Measurements from ENCODE around the gene OGFR.

Gene OGFR

GRCh38 chr20:62825333-62825985 is 20.8 kb downstream of the OGFR start:
- no peak for DNase-seq (ENCODE audit: low spot score)

GRCh38 chr20:62825986-62826645 is 21.5 kb downstream of the OGFR start:
- no peak for DNase-seq (ENCODE audit: low spot score)

GRCh38 chr20:62826646-62827310 is 22.1 kb downstream of the OGFR start:
- no peak for DNase-seq (ENCODE audit: low spot score)

- no peak for DNase-seq (ENCODE audit: low spot score)
These were observed 22.8 kb downstream of the OGFR start for GRCh38 chr20:62827311-62828038.

GRCh38 chr20:62828051-62828450 is 23.4 kb downstream of the OGFR start:
- no peak for DNase-seq (ENCODE audit: low spot score)

GRCh38 chr20:62828511-62829230 is 24.0 kb downstream of the OGFR start:
- DNase-seq (ENCODE audit: low spot score): no peak

- no peak for DNase-seq (ENCODE audit: low spot score)
These were observed 24.9 kb downstream of the OGFR start for GRCh38 chr20:62829231-62830230.

GRCh38 chr20:62830251-62830650 is 25.6 kb downstream of the OGFR start:
- DNase-seq (ENCODE audit: low spot score): no peak

GRCh38 chr20:62830821-62831220 is 26.2 kb downstream of the OGFR start:
- DNase-seq (ENCODE audit: low spot score): no peak

- no peak for DNase-seq (ENCODE audit: low spot score)
These were observed 26.7 kb downstream of the OGFR start for GRCh38 chr20:62831361-62831788.

- no peak for DNase-seq (ENCODE audit: low spot score)
These were observed 27.2 kb downstream of the OGFR start for GRCh38 chr20:62831854-62832211.

GRCh38 chr20:62832212-62832922 is 27.7 kb downstream of the OGFR start:
- no peak for DNase-seq (ENCODE audit: low spot score)

GRCh38 chr20:62832951-62833391 is 28.3 kb downstream of the OGFR start:
- no peak for DNase-seq (ENCODE audit: low spot score)

GRCh38 chr20:62834967-62835730 is 30.5 kb downstream of the OGFR start:
- DNase-seq (ENCODE audit: low spot score): no peak

- no peak for DNase-seq (ENCODE audit: low spot score)
These were observed 31.6 kb downstream of the OGFR start for GRCh38 chr20:62835931-62836861.

- no peak for DNase-seq (ENCODE audit: low spot score)
These were observed 32.4 kb downstream of the OGFR start for GRCh38 chr20:62836967-62837490.

GRCh38 chr20:62837790-62838127 is 33.1 kb downstream of the OGFR start:
- DNase-seq (ENCODE audit: low spot score): no peak
